B cell (primary cell): ENCODE results near the gene KLHL10. TPM values are rescaled to one million over a fixed set of nuclear protein-coding genes. Genes with fewer than 3 reads are reported as not detected.
A peak's percentile ranks its signal among the peaks of the same experiment; 100 is the strongest.

Experiments
- ATAC-seq: fragments of 200-7000 bp; cut with Tn5 transposase; one replicate; pipeline ENCODE4 v1.10.0; 2021; ENCODE audit warnings: low read depth, mild to moderate bottlenecking, moderate number of reproducible peaks, moderate library complexity
- CTCF ChIA-PET: fragments of 350-600 bp; sonication (Branson Sonifier 250); formaldehyde crosslinking; loops from one replicate; lab custom pipeline; 2021; ENCODE audit warnings: antibody characterized with exemption, inconsistent platforms; lab: Charles Lee
- POLR2A ChIA-PET: fragments of 350-600 bp; sonication (Branson Sonifier 250); formaldehyde crosslinking; loops from one replicate; lab custom pipeline; 2021; ENCODE audit warnings: antibody characterized with exemption; lab: Charles Lee
- DNase-seq: peaks from one replicate; pipeline ENCODE4 v3.0.0; 2013
- H2AFZ ChIP-seq: 2 replicates; pipeline ENCODE4 v1.6.1; 2012; ENCODE audit warnings: mild to moderate bottlenecking, low read depth, low read length; ENCODE audit not compliant: insufficient read depth, poor library complexity, severe bottlenecking
- H3K27ac ChIP-seq, 2 donors: 1 replicate in 1 of 2; 2 replicates in 1 of 2; pipeline ENCODE4 v1.5.1; 2012 to 2013; ENCODE audit warnings: low read length in 2 of 2, mild to moderate bottlenecking in 2 of 2, moderate library complexity in 1 of 2
- H3K27me3 ChIP-seq, 4 experiments: fragments of 200-600 bp in 1 of 4; sonication (generic) in 1 of 4; replicated peaks in 1 of 4; 1 replicate in 2 of 4; 2 replicates in 2 of 4; pipeline versions ENCODE4 v1.6.1 to v1.7.0; 2013 to 2016; ENCODE audit warnings: low read length in 3 of 4, mild to moderate bottlenecking in 2 of 4, mixed read lengths in 1 of 4, moderate library complexity in 1 of 4; ENCODE audit not compliant: insufficient read depth in 4 of 4, control insufficient read depth in 3 of 4; ENCODE audit errors: control extremely low read depth in 1 of 4
- H3K36me3 ChIP-seq, 2 experiments: replicated peaks in 1 of 2; 1 replicate in 1 of 2; 2 replicates in 1 of 2; pipeline versions ENCODE4 v1.6.1 to v1.7.1; 2013; ENCODE audit warnings: low read length in 1 of 2; ENCODE audit not compliant: insufficient read depth in 2 of 2, control insufficient read depth in 1 of 2; ENCODE audit errors: control extremely low read depth in 1 of 2, extremely low read depth in 1 of 2
- H3K4me1 ChIP-seq, 2 donors: fragments of 200-600 bp in 1 of 2; sonication (generic) in 1 of 2; 1 replicate in 1 of 2; 2 replicates in 1 of 2; pipeline versions ENCODE4 v1.5.1 to v1.6.1; 2013 to 2017; ENCODE audit warnings: low read length in 2 of 2; ENCODE audit not compliant: control insufficient read depth in 2 of 2, insufficient read depth in 2 of 2
- H3K4me2 ChIP-seq: replicated peaks from 2 replicates; pipeline ENCODE3; 2012; ENCODE audit warnings: mild to moderate bottlenecking, low read depth, low read length; ENCODE audit not compliant: poor library complexity, severe bottlenecking
- H3K4me3 ChIP-seq, 5 experiments: fragments of 200-600 bp in 1 of 5; sonication (generic) in 1 of 5; 1 replicate in 3 of 5; 2 replicates in 2 of 5; pipeline versions ENCODE4 v1.5.1 to v1.7.0; 2011 to 2016; ENCODE audit warnings: low read length in 4 of 5, mild to moderate bottlenecking in 4 of 5, low read depth in 2 of 5, control low read depth in 1 of 5, moderate library complexity in 1 of 5; ENCODE audit not compliant: insufficient read depth in 1 of 5; ENCODE audit errors: control extremely low read depth in 1 of 5, extremely low read depth in 1 of 5
- H3K79me2 ChIP-seq: fragments of 200-600 bp; sonication (generic); one replicate; pipeline ENCODE4 v1.6.0; 2016; ENCODE audit warnings: low read length; ENCODE audit not compliant: control insufficient read depth, insufficient read depth
- H3K9ac ChIP-seq: fragments of 200-600 bp; sonication (generic); 2 replicates; pipeline ENCODE4 v1.6.1; 2017; ENCODE audit warnings: mild to moderate bottlenecking, low read length, moderate library complexity
- H3K9me3 ChIP-seq, 3 donors: one replicate each; pipeline versions ENCODE4 v1.6.1 to v1.7.1; 2013; ENCODE audit warnings: low read length in 2 of 3; ENCODE audit not compliant: control insufficient read depth in 2 of 3, insufficient read depth in 1 of 3; ENCODE audit errors: control extremely low read depth in 1 of 3
- H4K20me1 ChIP-seq: 2 replicates; pipeline ENCODE4 v1.6.0; 2012; ENCODE audit warnings: mild to moderate bottlenecking, low read length; ENCODE audit not compliant: insufficient read depth, control insufficient read depth, poor library complexity, severe bottlenecking
- H3K27ac Mint-ChIP-seq: one replicate; pipeline ENCODE4 v1.8.0; 2021; ENCODE audit warnings: mixed read lengths
- H3K27me3 Mint-ChIP-seq: one replicate; pipeline ENCODE4 v1.8.0; 2021; ENCODE audit warnings: mixed read lengths
- H3K4me1 Mint-ChIP-seq: one replicate; pipeline ENCODE4 v1.8.0; 2021; ENCODE audit warnings: mixed read lengths
- H3K4me3 Mint-ChIP-seq: one replicate; pipeline ENCODE4 v1.8.0; 2021; ENCODE audit warnings: mixed read lengths
- H3K9me3 Mint-ChIP-seq: one replicate; pipeline ENCODE4 v1.8.0; 2022; ENCODE audit warnings: mixed read lengths; ENCODE audit not compliant: insufficient read depth
- EZH2 ChIP-seq: IDR thresholded peaks from 2 replicates; pipeline ENCODE4 v1.6.1; 2012; ENCODE audit warnings: borderline replicate concordance, low read depth, mild to moderate bottlenecking, moderate library complexity, low read length; ENCODE audit not compliant: insufficient read depth, poor library complexity, severe bottlenecking
- WGBS: methylation state at CpG from one replicate; pipeline ENCODE4 v1.1.5; 2013; ENCODE audit warnings: missing lambda C conversion rate; ENCODE audit not compliant: insufficient coverage; 5-methylcytosine and 5-hydroxymethylcytosine counted together
- intact Hi-C: fragments of 100-400 bp; cut with micrococcal nuclease; formaldehyde crosslinking; loops from one replicate; pipeline ENCODE4 v1.10.0; 2022
- polyA plus RNA-seq: library from polyadenylated mRNA; depleted of rRNA; stranded (reverse); fragments of >200 nt; gene quantifications from 2 replicates; pipeline ENCODE4 v1.2.3, GENCODE V29; 2012
- total RNA-seq, 2 donors: library from RNA; stranded (reverse); fragments of 120-200 nt in 1 of 2; gene quantifications; 1 replicate in 1 of 2; 2 replicates in 1 of 2; pipeline versions ENCODE4 v1.2.3 to v1.2.4, GENCODE V29; 2013 to 2022
- TF ChIP-seq, protein P1 (sequence below): fragments of 200-600 bp; IDR thresholded peaks from one replicate; pipeline ENCODE4 v1.8.0; 2022; ENCODE audit warnings: antibody characterized with exemption, mild to moderate bottlenecking

KLHL10 gene
- total and polyA plus RNA-seq, 2 donors (not counting 1 experiment from before 2014, with no cell fraction given), result 0.12 to 0.37 TPM

DNA sequence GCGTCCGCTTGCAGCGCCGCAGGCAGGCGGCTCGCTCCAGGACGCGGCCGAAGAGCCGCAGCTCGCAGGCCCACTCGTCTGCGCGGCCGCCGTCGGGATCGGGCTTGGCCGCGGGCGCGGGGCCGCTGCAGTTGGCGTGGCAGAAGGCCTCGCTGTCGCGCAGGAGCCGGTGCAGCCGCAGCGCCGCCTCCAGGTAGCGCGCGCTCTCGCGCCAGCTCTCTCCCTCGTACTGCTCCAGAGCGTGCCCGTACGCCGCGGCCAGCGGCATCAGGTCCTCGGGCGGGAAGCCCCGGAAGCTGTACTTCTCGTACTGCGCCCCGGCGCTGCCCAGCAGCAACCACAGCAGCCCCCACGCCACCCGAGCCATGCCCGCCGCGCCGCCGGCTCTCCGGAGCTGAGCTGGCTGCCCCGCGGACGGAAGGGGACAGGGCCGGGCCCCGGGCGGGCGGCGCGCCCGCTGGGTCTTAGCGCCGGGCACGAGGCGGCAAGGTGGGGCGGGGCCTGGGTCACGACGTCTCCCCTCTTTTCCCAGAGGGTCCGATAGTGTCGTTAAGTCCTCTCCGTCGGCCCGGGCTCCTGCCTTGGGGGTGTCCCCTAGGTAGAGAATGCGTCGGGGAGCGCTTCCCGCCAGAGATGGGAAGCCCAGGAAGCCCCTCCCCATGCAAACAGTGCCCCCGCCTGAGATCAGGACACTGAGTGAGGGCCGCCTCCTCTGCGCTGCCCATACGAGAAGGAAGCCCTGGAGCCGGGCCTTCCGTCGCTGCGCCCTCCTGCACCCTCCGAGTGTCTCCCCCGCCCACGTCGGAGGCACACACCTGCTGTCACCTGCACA, 25.9 kb upstream of the KLHL10 start, which contains the start of gene P3H4:
TSS of gene P3H4 (minus strand) at position 401 of the 832 bp plus-strand sequence. CDS start at position 367, 34 bp downstream.
- peaks cover 19% of the 10 kb centered on the region for H3K4me1 Mint-ChIP-seq
- H3K4me3 Mint-ChIP-seq, result peak within 1 kb of the TSS; percentile 96
- H3K27ac Mint-ChIP-seq, result peak within 1 kb of the TSS; percentile 83

More for the DNA sequence above, 25.9 kb upstream of the KLHL10 start, which contains the start of gene P3H4:
- Histone ChIP-seq H3K4me3 (peak within 1 kb of the TSS; percentile 23 to 85 (median 60)), H4K20me1 (no peaks in the 10 kb centered on the region), H3K36me3 (no peaks in the 10 kb centered on the region), H2AFZ (peak within 1 kb of the TSS; percentile 93), H3K9ac (peak within 1 kb of the TSS; percentile 78), H3K27me3 (peaks cover 0 to 25% (median 5%) of the 10 kb centered on the region in 4 experiments), H3K4me2 (peak within 1 kb of the TSS; percentile 88), H3K9me3 (no peaks in the 10 kb centered on the region), H3K79me2 (no peaks in the 10 kb centered on the region), H3K27ac (no peak within 1 kb of the TSS), H3K4me1 (peaks cover 20% of the 10 kb centered on the region in 2 donors)
- intact Hi-C loops, result loop anchor here (1.0 to 2.0 kb wide), 5 partner anchors 10 to 73 kb away; partner anchors contain the start of genes JUP, KLHL11 and NT5C3B
- CTCF ChIA-PET, result interaction anchor here (0.8 to 3.3 kb wide), 18 partner anchors 8 to 120 kb away, joined by 3 to 27 read pairs (median 4); partner anchors contain the start of genes ACLY, JUP, KLHL10 and ODAD4
- POLR2A ChIA-PET, result no interaction called here
- TF ChIP-seq, protein P1, sequence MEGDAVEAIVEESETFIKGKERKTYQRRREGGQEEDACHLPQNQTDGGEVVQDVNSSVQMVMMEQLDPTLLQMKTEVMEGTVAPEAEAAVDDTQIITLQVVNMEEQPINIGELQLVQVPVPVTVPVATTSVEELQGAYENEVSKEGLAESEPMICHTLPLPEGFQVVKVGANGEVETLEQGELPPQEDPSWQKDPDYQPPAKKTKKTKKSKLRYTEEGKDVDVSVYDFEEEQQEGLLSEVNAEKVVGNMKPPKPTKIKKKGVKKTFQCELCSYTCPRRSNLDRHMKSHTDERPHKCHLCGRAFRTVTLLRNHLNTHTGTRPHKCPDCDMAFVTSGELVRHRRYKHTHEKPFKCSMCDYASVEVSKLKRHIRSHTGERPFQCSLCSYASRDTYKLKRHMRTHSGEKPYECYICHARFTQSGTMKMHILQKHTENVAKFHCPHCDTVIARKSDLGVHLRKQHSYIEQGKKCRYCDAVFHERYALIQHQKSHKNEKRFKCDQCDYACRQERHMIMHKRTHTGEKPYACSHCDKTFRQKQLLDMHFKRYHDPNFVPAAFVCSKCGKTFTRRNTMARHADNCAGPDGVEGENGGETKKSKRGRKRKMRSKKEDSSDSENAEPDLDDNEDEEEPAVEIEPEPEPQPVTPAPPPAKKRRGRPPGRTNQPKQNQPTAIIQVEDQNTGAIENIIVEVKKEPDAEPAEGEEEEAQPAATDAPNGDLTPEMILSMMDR, result peak; percentile 82
- TF ChIP-seq EZH2, result no peak
- Mint-ChIP-seq H3K9me3 (no peaks in the 10 kb centered on the region), H3K27me3 (peaks cover 6% of the 10 kb centered on the region)
- ATAC-seq (peak; percentile 91), DNase-seq (peak; percentile 88)
- under 1% methylated on average over 93 of the region's 96 CpGs for WGBS
